OCI-M2 (cell line): ENCODE measurements around the gene CTCF.

ENCODE experiments used
- DNase-seq: peaks from one replicate; lab custom pipeline; 2025; ENCODE audit not compliant: unreplicated experiment; lab: John Stamatoyannopoulos, UW

The CTCF gene

DNA sequence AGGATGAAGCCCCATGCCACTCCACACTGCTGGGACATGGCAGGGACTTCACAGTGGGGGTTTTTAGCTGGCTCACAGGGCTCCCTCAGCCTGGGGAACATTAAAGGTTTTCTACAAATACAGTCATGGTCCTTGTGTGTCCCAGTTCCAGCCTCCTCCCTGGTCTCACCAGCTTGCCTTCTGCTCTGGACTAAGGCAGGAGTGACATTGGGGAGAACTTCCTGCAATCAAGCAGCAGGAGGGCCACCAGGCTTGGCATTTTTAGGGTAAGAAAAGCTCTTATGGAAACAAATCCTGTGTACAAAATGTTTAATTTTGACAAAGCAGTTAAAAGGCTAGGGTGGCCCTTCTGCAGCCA lies 100.3 kb downstream of the CTCF start:
- no peak for DNase-seq

DNA sequence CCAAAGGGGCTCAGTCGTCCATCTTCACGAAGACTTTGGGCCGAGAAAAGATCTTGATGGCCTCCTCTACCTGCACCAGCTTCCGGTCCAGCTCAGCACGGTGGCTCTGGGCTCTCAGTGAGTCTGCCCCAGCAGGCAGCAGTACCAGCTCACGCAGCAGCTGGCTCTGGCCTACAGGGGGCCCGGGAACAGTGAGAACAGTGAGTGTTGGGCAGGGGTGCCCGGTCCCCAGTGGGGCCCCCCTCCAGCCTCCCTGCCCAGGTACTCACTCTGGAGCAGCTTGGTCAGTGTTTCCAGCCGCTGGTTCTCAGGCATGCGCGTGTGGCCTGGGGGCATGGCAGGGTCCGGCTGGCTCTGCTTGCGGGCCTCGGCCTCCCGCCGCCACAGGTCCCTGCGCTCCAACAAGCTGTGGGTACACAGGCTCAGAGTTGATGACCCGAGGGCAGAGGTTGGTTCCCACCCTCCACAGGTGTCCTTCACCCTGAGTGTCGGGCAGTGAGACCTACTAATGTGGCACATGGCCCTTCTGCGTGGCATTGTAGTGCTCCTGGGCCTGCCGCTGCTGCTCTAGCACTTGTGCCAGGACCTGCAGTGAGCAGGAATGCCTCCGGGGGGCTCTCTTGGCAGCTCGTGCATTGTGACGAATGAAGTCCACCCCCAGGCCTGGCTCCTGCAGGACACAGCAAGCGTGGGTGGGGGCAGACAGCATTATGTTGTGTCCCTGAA lies 101.0 kb downstream of the CTCF start:
- DNase-seq, result no peak

DNA sequence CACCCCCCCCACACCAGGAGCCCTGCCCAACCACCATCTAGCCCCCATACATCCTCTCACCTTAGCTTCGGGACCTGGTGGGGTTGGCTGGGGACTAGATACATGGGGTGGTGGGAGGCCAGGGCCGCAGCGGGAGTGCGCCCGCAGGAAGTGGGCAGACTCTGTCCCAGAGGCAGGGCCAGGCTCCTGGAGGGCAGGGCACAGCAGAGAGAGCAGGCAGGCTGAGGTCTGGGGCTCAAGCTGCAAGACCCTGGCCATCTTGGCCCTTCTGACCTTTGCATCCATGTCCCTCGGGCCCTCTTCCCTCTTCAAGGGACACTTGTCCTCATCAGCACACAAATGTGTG lies 101.5 kb downstream of the CTCF start:
- no peak for DNase-seq

DNA sequence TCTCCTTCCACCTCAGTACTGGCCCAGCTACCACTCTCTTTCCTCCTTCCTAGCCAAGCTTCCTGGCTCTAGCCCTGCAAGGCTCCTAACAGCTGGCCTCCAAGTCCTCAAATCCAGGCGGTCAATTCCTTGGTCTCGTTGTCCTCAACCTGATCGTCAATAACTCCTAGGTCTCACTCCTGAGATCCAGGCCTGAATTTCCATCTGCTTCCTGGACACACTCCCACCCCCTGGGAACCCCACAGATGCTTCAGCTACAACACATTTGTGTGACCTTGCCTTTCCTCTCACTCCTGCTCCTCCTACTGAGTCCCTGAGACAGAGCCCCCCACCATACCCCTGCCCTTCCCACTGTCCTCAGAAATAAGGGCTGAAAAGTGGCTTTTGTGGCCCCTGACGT lies 101.9 kb downstream of the CTCF start:
- no peak for DNase-seq

DNA sequence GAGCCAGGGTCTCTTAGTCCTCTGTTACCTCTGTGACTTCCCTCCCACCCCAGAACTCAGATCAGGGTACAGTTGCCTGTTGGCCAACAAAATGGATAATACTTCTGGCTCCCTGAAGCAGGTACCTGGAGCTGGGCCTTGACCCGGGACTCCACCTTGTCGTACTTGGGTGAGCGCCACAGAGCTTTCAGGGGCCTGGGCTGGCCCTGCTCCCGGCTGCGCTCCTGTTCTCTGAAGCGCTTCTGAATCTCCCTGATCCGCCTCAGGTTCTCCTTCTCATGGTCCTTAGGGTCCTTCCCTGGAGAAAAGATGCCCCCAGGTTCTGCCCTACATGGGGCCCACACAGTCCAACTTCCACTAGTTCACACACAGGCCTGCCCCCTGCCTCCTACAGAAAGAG lies 102.5 kb downstream of the CTCF start:
- no peak for DNase-seq

DNA sequence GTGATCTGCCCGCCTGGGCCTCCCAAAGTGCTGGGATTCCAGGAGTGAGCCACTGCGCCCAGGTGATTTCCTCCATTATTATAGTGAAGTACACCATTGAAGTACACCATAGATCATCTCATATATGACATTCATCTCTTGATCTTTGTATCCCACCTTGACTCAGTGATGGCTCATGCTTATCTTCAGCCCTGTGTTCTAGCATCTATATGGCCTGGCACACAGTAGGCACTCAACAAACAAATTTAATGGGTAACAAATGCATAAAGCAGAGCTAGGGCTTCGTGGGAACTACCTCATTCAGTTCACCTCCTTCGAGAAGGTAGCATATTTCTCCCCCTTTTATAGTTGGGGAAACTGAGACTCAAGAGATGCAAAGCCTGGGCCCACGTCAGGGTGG lies 103.3 kb downstream of the CTCF start:
- DNase-seq, result no peak

DNA sequence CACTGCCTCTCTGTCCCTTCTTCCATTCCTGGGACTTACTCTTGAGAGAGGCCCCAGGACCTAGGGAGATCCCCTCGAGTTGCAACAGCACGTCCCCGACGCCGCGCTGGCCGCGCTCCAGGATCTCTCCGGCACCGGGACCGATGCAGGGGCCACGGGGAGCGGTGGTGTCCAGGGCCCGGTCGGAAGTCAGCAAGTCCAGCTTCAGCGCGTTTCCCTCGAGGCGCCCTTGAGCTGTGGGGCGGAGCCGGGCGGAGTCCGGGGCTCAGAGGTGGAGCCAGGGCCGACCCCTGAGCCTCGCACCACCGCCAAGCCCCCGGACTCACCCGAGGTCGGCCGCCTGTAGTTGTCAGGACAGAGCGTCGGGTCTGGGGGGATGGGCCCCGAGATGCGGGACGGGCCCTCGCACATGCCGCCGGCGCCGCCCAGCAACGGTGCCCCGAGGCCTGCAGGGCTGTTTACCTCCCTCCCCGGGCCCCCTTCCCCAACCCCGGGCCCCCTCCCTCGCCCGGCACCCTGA lies 103.8 kb downstream of the CTCF start:
- no peak for DNase-seq

DNA sequence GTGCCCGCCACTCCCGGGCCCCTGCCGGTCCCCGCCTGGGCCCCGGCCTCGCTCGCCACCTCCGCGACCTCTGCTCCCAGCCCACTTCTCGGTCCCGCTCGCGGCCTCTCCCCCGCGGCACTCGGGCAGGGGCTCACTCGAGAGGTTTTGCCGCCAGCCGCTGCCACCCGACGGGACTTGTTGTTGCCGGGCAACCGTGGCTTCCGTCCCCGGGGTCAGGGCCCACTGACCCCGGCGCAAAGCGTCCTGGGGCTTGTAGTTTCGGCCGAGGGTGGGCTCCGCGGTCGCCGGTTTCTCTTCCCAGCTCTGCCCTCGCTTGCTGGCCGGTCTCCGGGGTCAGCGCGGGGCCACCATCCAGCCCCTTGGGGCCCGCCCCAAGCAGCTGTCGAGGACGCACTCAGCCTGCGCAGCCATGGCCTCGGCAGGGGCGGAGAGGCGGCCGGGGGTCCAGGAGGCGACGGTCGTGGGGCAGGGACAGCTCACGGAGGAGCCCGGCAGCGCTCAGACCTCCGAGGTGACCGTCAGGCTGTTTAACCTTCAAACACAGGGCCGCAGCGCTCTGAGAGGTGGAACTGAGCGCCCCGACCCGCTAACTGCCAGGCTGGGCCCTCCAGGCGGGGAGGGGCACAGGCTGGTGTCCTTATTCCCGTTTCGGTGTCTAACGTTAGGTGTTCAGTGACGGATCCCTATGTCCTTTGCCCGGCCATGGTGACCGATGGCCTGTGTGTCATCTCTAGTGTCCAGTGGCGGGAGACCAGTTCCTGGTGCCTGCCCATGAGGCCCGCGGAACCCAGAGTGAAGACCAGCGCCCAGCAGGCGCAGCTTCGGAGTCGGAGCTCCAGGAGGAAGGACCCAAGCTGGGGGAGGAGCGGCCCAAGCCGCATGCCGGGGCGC lies 104.5 kb downstream of the CTCF start, which contains the start of the genes C16orf86 and ENKD1:
TSS of gene C16orf86 (plus strand) at position 256 of the 894 bp plus-strand sequence. CDS start at position 413, 157 bp downstream.
TSS of gene ENKD1 (minus strand) at position 192 of the 894 bp plus-strand sequence. CDS start 308 bp downstream, outside the sequence.
- no peak for DNase-seq

DNA sequence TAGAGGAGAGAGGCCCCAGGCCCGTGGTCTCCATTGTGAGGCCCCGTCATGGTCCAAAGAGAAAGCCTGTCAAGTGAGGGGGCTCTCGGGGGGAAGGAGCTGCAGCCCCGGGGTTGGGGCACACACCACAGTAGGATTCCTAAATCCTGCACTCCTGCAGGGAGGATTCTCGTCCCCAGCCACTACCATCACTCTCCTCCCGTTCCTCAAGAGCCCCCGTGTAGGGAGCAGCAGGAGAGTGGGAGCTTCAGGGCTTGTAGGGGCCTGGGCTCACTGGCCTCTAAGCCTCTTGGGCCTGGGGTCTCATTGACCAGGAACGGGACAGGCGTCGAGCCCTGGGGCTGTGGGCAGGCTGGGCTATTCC lies 105.1 kb downstream of the CTCF start:
- DNase-seq, result no peak

DNA sequence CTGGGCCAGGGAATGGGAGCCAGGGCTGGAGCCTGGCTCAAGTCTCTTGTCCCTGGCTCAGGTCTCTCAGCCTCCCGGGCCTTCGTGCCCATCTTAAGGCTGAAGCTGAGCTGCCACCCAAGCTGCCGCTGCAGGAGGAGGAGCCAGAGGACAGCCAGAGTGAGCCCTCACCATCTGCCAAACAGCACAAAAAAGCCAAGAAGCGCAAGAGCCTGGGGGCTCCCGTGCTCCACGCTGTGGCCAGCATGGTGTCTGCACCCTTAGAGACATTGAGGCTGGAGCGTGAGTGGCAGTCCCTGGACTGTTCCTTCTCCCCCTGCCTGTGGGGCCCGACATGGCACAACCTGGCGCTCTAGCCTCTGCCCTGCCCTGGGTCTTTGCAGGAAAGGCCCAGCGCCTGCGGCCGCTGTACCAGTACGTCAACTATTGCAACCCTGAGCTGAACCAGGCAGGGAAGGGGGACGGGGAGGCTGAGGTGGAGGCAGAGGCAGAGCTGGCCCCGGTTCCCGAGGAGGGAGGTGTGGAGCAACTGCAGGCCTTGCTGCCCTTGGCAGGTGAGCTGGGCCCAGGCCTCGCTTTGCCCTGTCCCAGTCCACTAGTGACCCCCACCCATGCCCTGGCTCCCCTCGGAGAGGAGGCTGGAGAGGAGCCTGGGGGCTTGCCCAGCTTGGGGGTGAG lies 105.6 kb downstream of the CTCF start:
- no peak for DNase-seq

DNA sequence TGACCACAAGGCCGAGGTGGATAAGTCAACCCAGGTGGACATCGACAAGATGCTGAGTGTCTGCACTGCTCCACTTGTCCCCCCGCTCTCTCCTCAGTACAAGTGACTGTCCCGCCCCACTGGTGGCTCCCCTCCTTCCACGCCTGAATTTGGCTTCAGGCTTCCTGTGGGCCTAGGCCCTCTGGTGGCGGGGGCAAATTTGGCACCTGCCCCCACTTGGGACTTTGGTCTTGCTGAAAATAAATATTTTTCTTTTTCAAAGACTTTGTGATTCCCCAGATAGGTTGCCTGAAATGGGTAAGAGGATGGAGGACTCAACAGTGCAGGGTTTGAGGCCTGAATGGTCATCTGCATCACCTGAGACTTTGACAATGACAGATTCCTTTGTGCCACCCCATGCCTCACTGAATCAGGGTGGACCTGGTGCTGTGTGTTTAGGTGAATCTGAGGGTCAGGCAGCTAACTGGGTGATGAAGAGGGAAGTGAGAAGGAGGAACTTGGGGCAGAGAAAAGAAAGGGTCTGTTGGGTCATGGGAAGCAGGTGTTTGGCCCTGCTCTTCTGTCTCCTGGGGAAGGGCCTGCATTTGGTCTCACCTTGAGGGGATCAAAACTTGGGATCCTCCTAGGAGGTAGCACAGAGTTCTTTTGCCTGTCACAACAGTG lies 106.3 kb downstream of the CTCF start:
- no peak for DNase-seq

DNA sequence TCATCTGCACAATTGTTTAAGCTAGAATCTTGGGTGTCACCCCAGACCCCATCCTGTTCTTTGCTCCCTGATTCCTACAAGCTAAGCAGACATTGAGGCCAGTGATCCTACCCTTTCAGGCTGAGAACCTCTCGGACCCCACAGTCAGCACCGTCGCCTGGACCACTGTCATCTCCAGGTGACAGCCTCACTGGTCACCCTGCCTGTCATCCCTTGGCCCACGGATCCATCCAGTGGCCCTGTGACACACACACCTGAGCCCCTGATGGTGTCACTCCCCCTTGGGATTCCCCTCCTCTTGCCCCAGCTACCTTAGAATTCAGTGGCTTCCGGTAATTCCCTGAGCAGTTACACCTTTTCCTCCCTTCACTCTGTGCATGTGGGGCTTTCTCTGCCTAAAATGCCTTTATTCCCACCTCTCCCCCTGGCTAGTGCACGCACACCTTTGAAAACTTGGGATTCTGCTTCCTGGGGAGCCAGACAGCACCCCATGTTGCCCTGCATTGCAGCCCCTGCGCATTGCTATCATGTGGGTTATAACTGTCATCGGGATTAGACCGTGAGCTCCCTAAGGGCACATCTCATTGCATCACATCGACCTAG lies 107.3 kb downstream of the CTCF start:
- DNase-seq, result no peak

DNA sequence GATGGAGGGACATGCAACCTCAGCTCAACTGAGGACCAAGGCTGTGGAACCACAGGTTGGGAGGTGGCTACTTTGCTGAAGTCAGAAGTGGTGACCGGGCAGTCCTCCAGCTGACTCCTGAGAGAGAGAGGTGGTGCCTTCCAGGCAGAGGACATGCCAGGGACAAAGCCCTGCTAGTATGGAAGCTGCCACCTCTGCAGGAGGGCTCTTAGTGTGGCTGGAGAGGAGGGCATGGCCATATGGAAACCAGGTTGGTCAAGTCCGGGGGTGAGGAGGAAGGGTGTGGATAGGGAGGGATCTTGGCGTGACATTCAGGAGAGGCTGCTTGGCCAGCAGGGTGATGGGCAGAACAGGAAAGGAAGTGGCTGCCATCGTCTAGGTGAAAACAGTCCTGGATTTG lies 110.0 kb downstream of the CTCF start:
- no peak for DNase-seq

DNA sequence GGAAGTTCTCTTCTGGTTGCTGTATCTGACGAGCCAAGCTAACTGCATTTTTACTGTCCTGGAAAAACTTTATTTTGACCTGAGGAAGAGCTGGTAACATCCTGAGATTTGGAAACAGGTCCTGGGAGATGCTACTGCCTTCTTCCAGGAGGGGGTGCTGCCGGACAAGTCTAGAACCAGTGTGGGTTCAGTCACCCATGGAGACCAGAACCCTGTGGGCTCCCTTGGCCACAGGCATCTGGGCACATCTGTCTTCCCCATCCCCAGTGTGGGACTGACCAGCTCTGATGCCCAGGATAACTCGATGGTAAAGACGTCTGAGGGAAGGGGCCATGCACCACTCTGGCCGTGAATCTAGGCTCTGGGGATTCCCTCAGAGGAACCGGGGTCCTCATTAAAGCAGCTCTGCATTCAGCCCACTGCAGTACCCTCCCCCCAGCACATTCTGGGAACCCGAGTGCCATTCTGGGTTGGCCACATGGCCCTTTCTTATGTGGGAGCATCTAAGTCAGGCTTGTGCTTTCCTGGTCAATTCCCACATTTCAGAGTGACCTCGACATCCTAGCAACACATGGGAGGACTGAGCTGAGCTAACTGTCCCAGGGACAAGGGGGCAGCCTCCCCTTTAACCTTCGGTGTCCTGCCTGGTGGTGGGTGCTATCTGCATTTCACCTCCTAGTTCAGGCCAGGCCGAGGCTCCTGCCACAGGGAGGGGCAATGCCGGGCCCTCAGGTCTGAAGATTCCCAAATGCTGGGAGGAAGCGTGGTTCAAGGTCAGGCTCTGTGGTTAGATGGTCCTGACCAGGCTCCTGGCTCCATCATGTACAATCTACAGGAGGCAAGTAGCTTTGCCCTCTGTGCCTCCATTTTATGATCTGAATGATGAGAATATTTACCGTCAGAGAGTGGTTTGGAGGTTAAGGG lies 110.7 kb downstream of the CTCF start:
- no peak for DNase-seq

DNA sequence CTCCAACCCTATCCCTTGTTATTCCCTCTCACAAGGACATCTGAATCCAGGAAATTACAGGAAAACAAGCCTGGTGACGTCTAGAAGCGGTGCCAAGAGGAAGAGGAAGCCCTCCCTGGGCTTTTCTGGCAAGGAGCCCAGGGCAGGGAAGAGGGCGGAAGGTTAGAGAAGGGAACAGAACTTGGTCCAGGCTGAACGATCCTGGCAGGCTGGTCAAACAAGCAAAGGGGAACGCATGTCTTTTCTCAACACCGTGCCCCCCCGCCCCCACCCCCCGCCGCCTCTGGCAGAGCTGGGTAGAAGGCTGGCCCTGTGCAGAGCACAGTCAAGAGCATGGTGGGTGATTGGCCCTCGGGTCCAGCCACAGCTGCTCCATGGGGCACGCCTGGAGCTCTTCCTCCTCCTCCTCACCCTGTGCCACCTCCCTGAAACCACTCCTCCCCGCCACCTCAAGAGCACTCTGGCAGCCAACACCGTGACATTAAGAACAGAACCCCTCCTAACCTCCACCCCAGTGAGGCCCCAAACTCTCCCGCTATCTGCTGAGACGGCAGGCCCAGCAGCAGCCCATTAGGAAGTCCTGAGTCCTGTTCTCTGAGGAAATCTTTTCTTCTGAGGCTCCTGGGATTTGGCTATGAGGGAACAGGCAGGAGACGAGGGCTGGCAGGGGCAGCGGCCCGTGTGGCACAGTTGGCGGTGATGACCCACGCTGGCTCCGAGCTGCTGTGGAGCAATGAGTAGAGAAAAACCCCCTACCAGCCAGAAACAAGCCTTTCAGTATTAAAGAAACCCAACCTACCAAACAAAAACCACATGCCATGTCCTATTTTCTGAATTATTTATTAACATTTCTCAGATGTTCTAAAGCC lies 111.6 kb downstream of the CTCF start:
- DNase-seq, result no peak

DNA sequence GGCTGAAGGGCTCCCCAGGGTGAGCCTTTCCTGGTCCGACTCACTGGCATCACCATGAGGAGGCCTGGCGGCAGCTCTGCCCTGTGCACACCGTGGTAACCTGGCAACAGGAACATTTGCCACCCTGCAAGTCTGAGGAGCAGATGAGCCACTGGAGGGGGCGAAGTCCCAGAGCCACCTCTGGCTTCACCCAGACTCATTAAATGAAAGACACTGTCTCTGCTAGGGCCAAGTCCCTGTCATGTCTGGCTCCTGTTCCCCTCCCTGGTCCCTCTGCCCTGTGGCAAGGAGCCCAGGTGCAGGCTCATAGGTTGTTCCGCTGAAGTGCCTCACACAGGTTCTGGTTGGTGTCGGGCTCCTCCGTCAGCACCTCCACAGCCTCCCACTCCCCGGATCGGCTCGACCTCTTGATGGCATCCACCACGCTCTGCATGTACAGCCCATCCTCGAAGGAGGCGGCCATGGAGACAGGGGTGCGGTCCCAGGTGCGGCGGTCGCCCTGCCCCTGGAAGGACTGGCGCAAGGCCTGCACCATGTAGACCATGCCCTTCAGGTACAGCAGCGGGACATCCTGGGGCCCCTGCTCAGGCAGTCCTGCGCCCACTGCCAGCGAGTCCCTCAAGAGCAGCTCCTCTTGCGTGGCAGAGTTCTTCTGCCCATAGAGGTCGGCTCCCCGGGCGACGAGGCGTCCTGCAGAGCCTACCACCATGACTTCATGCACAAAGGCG lies 112.7 kb downstream of the CTCF start:
- DNase-seq, result no peak

DNA sequence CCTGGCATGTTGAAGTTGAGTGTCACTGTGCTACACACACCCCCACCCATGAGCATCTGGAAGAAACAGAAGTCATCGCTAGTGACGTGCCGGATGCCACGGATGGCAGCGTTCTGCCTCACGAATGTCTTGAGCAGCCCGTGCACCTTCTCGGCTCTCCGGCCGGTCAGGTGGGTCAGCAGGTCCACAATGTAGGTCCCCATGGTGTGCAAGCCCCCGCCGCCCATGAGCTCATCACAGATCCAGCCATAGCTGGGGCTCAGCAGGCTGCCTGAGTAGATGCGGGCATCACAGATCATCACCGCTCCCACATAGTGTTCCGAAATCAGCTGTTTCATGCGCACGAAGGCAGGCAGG lies 113.2 kb downstream of the CTCF start:
- DNase-seq, result no peak

DNA sequence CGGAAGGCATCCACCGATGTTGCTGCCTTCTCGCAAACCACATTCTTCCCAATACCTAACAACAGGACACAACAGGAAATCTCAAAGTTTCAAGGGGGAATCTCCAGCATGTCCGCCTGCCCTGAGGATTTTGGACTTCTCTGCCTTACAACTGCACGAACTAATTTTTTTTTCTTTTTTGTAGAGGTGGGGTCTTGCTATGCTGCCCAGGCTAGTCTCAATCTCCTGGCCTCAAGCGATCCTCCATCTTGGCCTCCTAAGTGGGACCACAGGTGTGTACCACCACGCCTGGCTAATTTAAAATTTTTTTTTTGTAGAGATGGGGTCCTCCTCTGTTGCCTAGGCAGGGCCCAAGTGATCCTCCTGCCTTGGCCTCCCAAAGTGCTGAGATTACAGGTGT lies 113.7 kb downstream of the CTCF start:
- DNase-seq, result no peak
